Astrocyte of the cerebellum (primary cell): ENCODE data around the gene NKAPL.
A peak's percentile ranks its signal among the peaks of the same experiment; 100 is the strongest.

ENCODE experiments used
- DNase-seq: peaks from one replicate; pipeline ENCODE4 v3.0.0-alpha.2; 2011; ENCODE audit warnings: low read depth
- H3K4me3 ChIP-seq: 2 replicates; pipeline ENCODE4 v1.5.1; 2011; ENCODE audit warnings: mild to moderate bottlenecking, low read depth, low read length, moderate library complexity
- CTCF ChIP-seq: IDR thresholded peaks from 2 replicates; pipeline ENCODE4 v1.5.1; 2012; ENCODE audit warnings: low read length, low read depth, moderate library complexity, mild to moderate bottlenecking; ENCODE audit errors: missing control alignments
- in situ Hi-C: cut with HindIII; loops from 2 replicates; pipeline ENCODE4 v1.10.0; 2017; ENCODE audit warnings: low sequenced_read_pairs

Gene NKAPL

GRCh38 chr6:28217890-28218289 lies 41.2 kb upstream of the NKAPL start:
- DNase-seq, result no peak
- H3K4me3 ChIP-seq, result no peak overlapping the region
- in situ Hi-C loops, result no loop called here
- no peak for TF ChIP-seq CTCF

DNA sequence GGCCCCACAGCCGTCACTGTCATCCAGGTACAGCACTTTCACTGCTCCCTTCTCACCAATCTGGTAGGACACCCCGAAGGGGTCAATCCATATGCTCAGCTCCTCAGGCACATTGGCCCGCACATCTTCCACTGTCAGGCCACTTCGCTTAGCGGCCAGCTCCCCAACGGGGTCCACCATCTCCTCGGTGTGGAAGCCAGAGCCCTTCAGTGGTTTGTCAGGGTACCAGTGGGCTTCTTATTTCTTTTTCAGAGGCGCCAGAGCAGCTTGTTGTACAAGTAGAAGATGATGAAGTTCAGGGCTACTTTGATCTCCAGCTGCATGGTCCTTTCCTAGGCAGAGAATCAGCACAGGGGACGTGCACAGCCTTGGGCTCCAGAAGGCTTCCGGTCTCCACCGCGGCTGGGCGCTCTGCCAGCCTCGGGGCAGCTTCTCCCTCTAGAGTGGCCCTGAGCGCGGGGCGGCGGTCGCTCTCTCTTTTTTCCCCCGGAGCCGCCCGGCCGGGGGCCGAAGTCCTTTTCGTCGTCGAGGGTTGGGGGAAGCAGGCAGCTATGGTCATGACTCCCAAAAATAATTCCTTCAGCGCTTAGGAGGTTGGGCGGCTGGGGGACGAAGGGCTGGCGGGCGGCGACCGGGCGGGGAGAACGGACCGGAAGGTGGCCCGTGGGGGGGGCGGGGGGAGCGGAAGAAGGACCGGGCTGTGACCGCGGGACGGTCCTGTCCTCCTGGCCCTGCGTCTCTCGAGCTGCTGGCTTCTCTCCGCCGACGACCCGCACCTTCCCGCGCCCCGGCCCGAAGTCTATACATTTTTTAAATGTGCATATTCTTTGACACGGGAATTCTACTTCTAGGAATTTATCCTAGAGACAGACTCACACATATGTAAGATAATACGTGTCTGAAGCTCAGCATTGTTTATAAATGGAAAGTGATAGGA lies 40.5 kb upstream of the NKAPL start:
- peak overlapping the region; percentile 55 for H3K4me3 ChIP-seq
- no peak for TF ChIP-seq CTCF
- DNase-seq, result peak; percentile 12
- in situ Hi-C loops, result no loop called here

DNA sequence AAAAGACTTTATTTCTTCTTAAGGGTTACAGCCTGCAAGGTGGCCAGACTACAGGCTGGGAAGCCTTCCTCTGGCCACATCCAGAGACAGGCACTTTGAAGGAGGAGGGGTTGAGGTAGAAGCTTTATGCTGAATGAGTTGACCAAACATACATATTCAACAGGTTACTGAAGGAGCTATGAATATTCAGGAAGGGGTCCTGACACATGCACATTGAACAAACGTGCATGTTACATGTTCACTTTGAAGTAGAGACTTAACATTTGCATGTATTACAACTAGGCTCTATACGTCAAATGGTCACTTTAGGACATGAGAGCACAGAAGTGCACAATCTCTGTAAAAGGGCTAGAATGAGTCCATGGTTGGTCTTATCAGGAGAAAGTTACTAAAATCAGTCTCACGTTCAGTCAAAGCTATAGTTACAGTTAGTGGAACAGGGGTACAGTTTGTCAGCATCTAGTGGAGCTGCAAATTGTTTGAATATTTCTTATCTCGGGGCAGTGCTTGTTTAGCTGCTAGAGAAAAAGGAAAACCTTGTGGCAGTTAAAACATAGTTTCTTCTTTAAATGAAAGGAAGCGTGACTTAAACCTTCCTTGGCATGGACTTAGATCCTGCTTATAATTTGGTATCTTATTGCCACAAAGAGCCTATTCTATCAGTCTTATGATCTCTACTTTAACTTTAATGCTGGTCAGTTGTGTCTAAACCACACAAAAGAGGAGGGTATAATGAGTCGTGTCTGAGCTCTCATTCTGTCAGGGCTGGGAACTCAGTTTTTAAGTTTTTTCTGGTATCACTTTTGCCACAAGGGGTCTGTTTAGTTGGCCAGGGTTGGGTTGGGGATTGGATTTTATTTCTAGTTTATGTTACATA lies 38.6 kb upstream of the NKAPL start:
- DNase-seq, result no peak
- TF ChIP-seq CTCF, result no peak
- in situ Hi-C loops, result loop anchor here (5.0 kb wide), 1 partner anchor 78 kb away; the partner anchor contains the start of gene ZKSCAN8
- H3K4me3 ChIP-seq, result no peak overlapping the region

GRCh38 chr6:28224131-28225055 lies 34.7 kb upstream of the NKAPL start:
- TF ChIP-seq CTCF, result no peak
- in situ Hi-C loops, result loop anchor here (5.0 kb wide), 1 partner anchor 82 kb away; the partner anchor contains the start of gene ZKSCAN8
- DNase-seq, result no peak

GRCh38 chr6:28225056-28225834 lies 33.9 kb upstream of the NKAPL start, which contains the start of gene ZSCAN9:
Gene ZSCAN9, plus strand, starts transcription at chr6:28225275. Its CDS starts 1,810 bp downstream, at chr6:28227085.
- peak; percentile 78 for DNase-seq
- H3K4me3 ChIP-seq, result peak within 1 kb of the TSS; percentile 72
- no peak for TF ChIP-seq CTCF
- in situ Hi-C loops, result no loop called here

More at GRCh38 chr6:28224131-28225055, 34.7 kb upstream of the NKAPL start:
- H3K4me3 ChIP-seq, result peak overlapping the region; percentile 72
